Keratinocyte (primary cell): ENCODE results near the gene EFR3B. TPM values are rescaled to one million over a fixed set of nuclear protein-coding genes. Genes with fewer than 3 reads are reported as not detected.

Experiments used
- DNase-seq: peaks from one replicate; pipeline ENCODE4 v3.0.0-alpha.2; 2011; ENCODE audit warnings: low read depth, missing footprints, low spot score
- FAIRE-seq: peaks from 2 replicates; lab custom pipeline; 2011; peaks lifted over from hg19 to GRCh38; lab: Jason Lieb, UNC
- H2AFZ ChIP-seq: 2 replicates; pipeline ENCODE4 v1.6.0; 2012; ENCODE audit warnings: low read length, control low read depth, inconsistent platforms; ENCODE audit not compliant: control insufficient read depth
- H3K27ac ChIP-seq: 2 replicates; pipeline ENCODE4 v1.5.1; 2011; ENCODE audit warnings: low read length; ENCODE audit not compliant: control insufficient read depth, insufficient read depth
- H3K27me3 ChIP-seq: 3 replicates; pipeline ENCODE4 v1.6.0; 2011; ENCODE audit warnings: low read length; ENCODE audit not compliant: control insufficient read depth, insufficient read depth; ENCODE audit errors: extremely low read depth
- H3K36me3 ChIP-seq, 2 experiments: 2 replicates in 1 of 2; 3 replicates in 1 of 2; pipeline ENCODE4 v1.5.1; 2011; ENCODE audit warnings: low read length in 2 of 2, mild to moderate bottlenecking in 1 of 2; ENCODE audit not compliant: control insufficient read depth in 2 of 2, insufficient read depth in 2 of 2; ENCODE audit errors: extremely low read depth in 1 of 2
- H3K4me1 ChIP-seq: 3 replicates; pipeline ENCODE4 v1.5.1; 2011; ENCODE audit warnings: low read length; ENCODE audit not compliant: control insufficient read depth, insufficient read depth; ENCODE audit errors: extremely low read depth
- H3K4me2 ChIP-seq: 3 replicates; pipeline ENCODE4 v1.6.0; 2011; ENCODE audit warnings: low read depth, low read length; ENCODE audit not compliant: control insufficient read depth, insufficient read depth; ENCODE audit errors: extremely low read depth
- H3K4me3 ChIP-seq, 3 experiments: fragments of 200-600 bp in 1 of 3; sonication (generic) in 1 of 3; 2 replicates in 2 of 3; 3 replicates in 1 of 3; pipeline ENCODE4 v1.5.1; 2011 to 2016; ENCODE audit warnings: low read length in 3 of 3, mild to moderate bottlenecking in 3 of 3, control low read depth in 2 of 3, inconsistent platforms in 1 of 3, low read depth in 1 of 3, mixed read lengths in 1 of 3, mixed run types in 1 of 3, moderate library complexity in 1 of 3; ENCODE audit not compliant: control insufficient read depth in 2 of 3, insufficient read depth in 2 of 3; ENCODE audit errors: extremely low read depth in 1 of 3
- H3K79me2 ChIP-seq: 2 replicates; pipeline ENCODE4 v1.6.0; 2012; ENCODE audit warnings: low read length; ENCODE audit not compliant: control insufficient read depth, insufficient read depth
- H3K9ac ChIP-seq: 3 replicates; pipeline ENCODE4 v1.6.0; 2011; ENCODE audit warnings: low read length; ENCODE audit not compliant: control insufficient read depth, insufficient read depth; ENCODE audit errors: extremely low read depth
- H3K9me1 ChIP-seq: 3 replicates; pipeline ENCODE4 v1.6.0; 2011; ENCODE audit warnings: low read length; ENCODE audit not compliant: control insufficient read depth, insufficient read depth; ENCODE audit errors: extremely low read depth
- H3K9me3 ChIP-seq: 2 replicates; pipeline ENCODE4 v1.5.1; 2012; ENCODE audit warnings: low read depth, low read length; ENCODE audit not compliant: control insufficient read depth
- H4K20me1 ChIP-seq: 3 replicates; pipeline ENCODE4 v1.6.0; 2011; ENCODE audit warnings: low read length; ENCODE audit not compliant: control insufficient read depth, insufficient read depth; ENCODE audit errors: extremely low read depth
- CTCF ChIP-seq, 3 experiments: IDR thresholded peaks in 1 of 3; conservative IDR thresholded peaks in 1 of 3; optimal IDR thresholded peaks in 1 of 3; 2 replicates in 2 of 3; 3 replicates in 1 of 3; pipeline versions ENCODE3 to v1.5.1; 2011; ENCODE audit warnings: low read length in 3 of 3, mild to moderate bottlenecking in 3 of 3, moderate library complexity in 2 of 3, control low read depth in 1 of 3, inconsistent platforms in 1 of 3; ENCODE audit not compliant: insufficient read depth in 2 of 3; ENCODE audit errors: extremely low read depth in 1 of 3
- EZH2 ChIP-seq: IDR thresholded peaks from one replicate; pipeline ENCODE4 v1.6.1; 2012; ENCODE audit warnings: inconsistent platforms, mild to moderate bottlenecking, low read length, moderate library complexity
- dilution Hi-C: fragments of 300-500 bp; cut with MboI; formaldehyde crosslinking; loops from one replicate; pipeline ENCODE4 v1.7.0; 2020; ENCODE audit warnings: low sequenced_read_pairs; ENCODE audit not compliant: extremely low pct_ligation_motif_present
- polyA plus RNA-seq, 5 experiments: library from polyadenylated mRNA; depleted of rRNA in 3 of 5; stranded (reverse) in 3 of 5; stranded (forward) in 1 of 5; unstranded in 1 of 5; fragments of >200 nt; gene quantifications; 1 replicate in 1 of 5; 2 replicates in 3 of 5; 3 replicates in 1 of 5; pipeline versions ENCODE4 v1.2.1 to v1.2.3, GENCODE V29; 2011 to 2012; ENCODE audit warnings: missing spikeins in 2 of 5, low read depth in 1 of 5, low replicate concordance in 1 of 5

Gene EFR3B
- polyA plus RNA-seq, 1 donor (not counting 4 experiments of a cell fraction or from before 2014, with no cell fraction given) = 0.09 TPM

GRCh38 chr2:25131567-25132298 lies 89.9 kb downstream of the EFR3B start:
- H3K79me2 ChIP-seq = no peaks in the 10 kb centered on the region

GRCh38 chr2:25132299-25132635 lies 90.4 kb downstream of the EFR3B start:
- DNase-seq = no peak
- Histone ChIP-seq H3K4me3 (no peak overlapping the region), H3K27ac (no peak overlapping the region), H3K9me3 (no peaks in the 10 kb centered on the region), H3K4me1 (peaks cover 3% of the 10 kb centered on the region), H4K20me1 (no peaks in the 10 kb centered on the region), H3K4me2 (peak overlapping the region; percentile 43), H3K36me3 (no peaks in the 10 kb centered on the region), H3K79me2 (no peaks in the 10 kb centered on the region), H3K9me1 (no peaks in the 10 kb centered on the region), H3K27me3 (peaks cover 43% of the 10 kb centered on the region), H2AFZ (no peak overlapping the region), H3K9ac (no peak overlapping the region)
- no peak for FAIRE-seq
- TF ChIP-seq CTCF (optimal IDR thresholded peaks at IDR 0.05 in 1 of 3, IDR thresholded peaks at IDR 0.05 in 1 of 3, conservative IDR thresholded peaks at IDR 0.05 in 1 of 3; ENCODE audit: extremely low read depth in 1 of 3, insufficient read depth in 2 of 3, low read length in 3 of 3) (no peak), EZH2 (peak; percentile 14)
- dilution Hi-C loops = no loop called here

More at GRCh38 chr2:25131567-25132298, 89.9 kb downstream of the EFR3B start:
- peaks cover 43% of the 10 kb centered on the region for H3K27me3 ChIP-seq
- DNase-seq (no peak), FAIRE-seq (no peak)
- H4K20me1 ChIP-seq = no peaks in the 10 kb centered on the region
- no peaks in the 10 kb centered on the region for H3K36me3 ChIP-seq
- no peaks in the 10 kb centered on the region for H3K9me1 ChIP-seq
- TF ChIP-seq CTCF (optimal IDR thresholded peaks at IDR 0.05 in 1 of 3, IDR thresholded peaks at IDR 0.05 in 1 of 3, conservative IDR thresholded peaks at IDR 0.05 in 1 of 3; ENCODE audit: extremely low read depth in 1 of 3, insufficient read depth in 2 of 3, low read length in 3 of 3) (no peak), EZH2 (peak; percentile 73)
- dilution Hi-C loops = no loop called here
- H2AFZ ChIP-seq = peak overlapping the region; percentile 37
- peak overlapping the region; percentile 59 for H3K4me2 ChIP-seq
- H3K4me3 ChIP-seq = peak overlapping the region in 1 of 3 experiments; percentile 39
- H3K27ac ChIP-seq = no peak overlapping the region
- H3K9ac ChIP-seq = no peak overlapping the region
- peaks cover 3% of the 10 kb centered on the region for H3K4me1 ChIP-seq
- H3K9me3 ChIP-seq = no peaks in the 10 kb centered on the region
